Esophagus squamous epithelium (tissue), 4 donors: ENCODE data around the gene TCERG1L.

Source experiments
- POLR2A ChIP-seq, 4 donors: fragments of 450-650 bp; IDR thresholded peaks; one replicate each; pipeline ENCODE4 v1.6.1; 2017; ENCODE audit warnings: antibody characterized with exemption in 4 of 4, mild to moderate bottlenecking in 4 of 4, moderate library complexity in 3 of 4
- TF ChIP-seq, protein P1 (sequence below), 6 experiments: fragments of 450-650 bp in 4 of 6; fragments of 200-600 bp in 2 of 6; sonication (generic) in 2 of 6; IDR thresholded peaks; one replicate each; pipeline ENCODE4 v1.5.1; 2016 to 2019; ENCODE audit warnings: antibody characterized with exemption in 6 of 6, mild to moderate bottlenecking in 4 of 6, moderate library complexity in 4 of 6

DNA sequence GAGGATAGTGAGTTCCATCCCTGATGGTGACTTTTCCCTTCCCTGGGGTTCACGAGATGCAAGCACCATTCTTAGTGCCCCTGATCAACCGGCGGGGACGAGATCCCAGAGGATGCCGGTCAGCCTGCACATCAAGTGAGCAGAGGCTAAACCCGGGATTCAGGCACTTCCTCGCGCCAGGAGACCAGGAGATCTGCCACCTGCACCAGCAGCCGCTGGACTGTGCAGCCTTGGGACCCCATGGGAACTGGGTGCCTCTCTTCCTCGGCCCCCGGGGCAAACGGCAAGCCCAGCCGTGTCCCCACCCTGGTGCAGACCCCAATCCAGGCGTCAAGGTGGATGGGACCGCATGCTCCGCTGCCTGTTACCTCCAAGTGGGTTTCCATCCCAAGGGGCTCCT is 88.5 kb downstream of the TCERG1L start:
- TF ChIP-seq POLR2A (IDR thresholded peaks at IDR 0.05), result no peak
- TF ChIP-seq, protein P1, sequence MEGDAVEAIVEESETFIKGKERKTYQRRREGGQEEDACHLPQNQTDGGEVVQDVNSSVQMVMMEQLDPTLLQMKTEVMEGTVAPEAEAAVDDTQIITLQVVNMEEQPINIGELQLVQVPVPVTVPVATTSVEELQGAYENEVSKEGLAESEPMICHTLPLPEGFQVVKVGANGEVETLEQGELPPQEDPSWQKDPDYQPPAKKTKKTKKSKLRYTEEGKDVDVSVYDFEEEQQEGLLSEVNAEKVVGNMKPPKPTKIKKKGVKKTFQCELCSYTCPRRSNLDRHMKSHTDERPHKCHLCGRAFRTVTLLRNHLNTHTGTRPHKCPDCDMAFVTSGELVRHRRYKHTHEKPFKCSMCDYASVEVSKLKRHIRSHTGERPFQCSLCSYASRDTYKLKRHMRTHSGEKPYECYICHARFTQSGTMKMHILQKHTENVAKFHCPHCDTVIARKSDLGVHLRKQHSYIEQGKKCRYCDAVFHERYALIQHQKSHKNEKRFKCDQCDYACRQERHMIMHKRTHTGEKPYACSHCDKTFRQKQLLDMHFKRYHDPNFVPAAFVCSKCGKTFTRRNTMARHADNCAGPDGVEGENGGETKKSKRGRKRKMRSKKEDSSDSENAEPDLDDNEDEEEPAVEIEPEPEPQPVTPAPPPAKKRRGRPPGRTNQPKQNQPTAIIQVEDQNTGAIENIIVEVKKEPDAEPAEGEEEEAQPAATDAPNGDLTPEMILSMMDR (IDR thresholded peaks at IDR 0.05), result no peak
